Sigmoid colon (tissue), 7 donors: ENCODE results near the gene MPEG1. TPM values are rescaled to one million over a fixed set of nuclear protein-coding genes. Genes with fewer than 3 reads are reported as not detected.

Source experiments
- DNase-seq: peaks from one replicate; pipeline ENCODE4 v3.0.0-alpha.2; 2019
- H3K27ac ChIP-seq, 4 donors: fragments of 200-600 bp; sonication (generic); one replicate each; pipeline ENCODE4 v1.5.1; 2016 to 2019; ENCODE audit warnings: mild to moderate bottlenecking in 1 of 4
- H3K27me3 ChIP-seq, 3 donors: fragments of 200-600 bp; sonication (generic); one replicate each; pipeline ENCODE4 v1.5.1; 2019; ENCODE audit warnings: mild to moderate bottlenecking in 1 of 3
- H3K36me3 ChIP-seq, 4 donors: fragments of 200-600 bp; sonication (generic); one replicate each; pipeline ENCODE4 v1.5.1; 2016 to 2019
- H3K4me1 ChIP-seq, 4 donors: fragments of 200-600 bp; sonication (generic); one replicate each; pipeline ENCODE4 v1.5.1; 2017 to 2019
- H3K4me3 ChIP-seq, 4 donors: fragments of 200-600 bp; sonication (generic); one replicate each; pipeline ENCODE4 v1.5.1; 2017 to 2019; ENCODE audit warnings: mild to moderate bottlenecking in 2 of 4, moderate library complexity in 1 of 4
- H3K9me3 ChIP-seq, 4 donors: fragments of 200-600 bp in 3 of 4; sonication (generic) in 3 of 4; one replicate each; pipeline versions ENCODE4 v1.5.1 to v1.6.1; 2013 to 2019
- EP300 ChIP-seq, 4 donors: sonication (generic); formaldehyde crosslinking; IDR thresholded peaks; one replicate each; pipeline ENCODE4 v1.6.1; 2017; ENCODE audit warnings: antibody characterized with exemption in 4 of 4
- POLR2A ChIP-seq, 2 donors: fragments of 450-650 bp; IDR thresholded peaks; one replicate each; pipeline ENCODE4 v1.6.1; 2016; ENCODE audit warnings: antibody characterized with exemption in 2 of 2, mild to moderate bottlenecking in 2 of 2, moderate library complexity in 2 of 2
- POLR2AphosphoS5 ChIP-seq, 4 donors: sonication (generic); formaldehyde crosslinking; IDR thresholded peaks; one replicate each; pipeline ENCODE4 v1.6.1; 2017; ENCODE audit warnings: antibody characterized with exemption in 4 of 4
- WGBS, 2 donors: extraction: QIAGEN DNeasy Blood & Tissue Kit; methylation state at CpG; one replicate each; pipeline ENCODE4 v1.1.7; 2013; 5-methylcytosine and 5-hydroxymethylcytosine counted together
- intact Hi-C: fragments of 100-400 bp; cut with DNase I; formaldehyde crosslinking; loops from one replicate; pipeline ENCODE4 v1.15.1; 2023
- polyA plus RNA-seq, 3 donors: library from polyadenylated mRNA; stranded (reverse); fragments of 200-250 nt; gene quantifications; one replicate each; pipeline ENCODE4 v1.2.3, GENCODE V29; 2013
- total RNA-seq, 4 donors: library from RNA; depleted of rRNA; stranded (reverse); fragments of >200 nt; gene quantifications; one replicate each; pipeline ENCODE4 v1.1.0, GENCODE V29; 2016
- TF ChIP-seq, protein P1 (sequence below), 4 experiments: fragments of 450-650 bp in 3 of 4; fragments of 200-600 bp in 1 of 4; IDR thresholded peaks; one replicate each; pipeline ENCODE4 v1.5.1; 2016 to 2019; ENCODE audit warnings: antibody characterized with exemption in 4 of 4, mild to moderate bottlenecking in 3 of 4, moderate library complexity in 2 of 4
- donor health status: healthy with polysubstance abuse.
- donor health status: Bipolar disorder and iron deficiency.
- donor health status: healthy.

Gene MPEG1
- total and polyA plus RNA-seq, 7 donors, result 8.0 to 63.8 (median 15.6) TPM

DNA sequence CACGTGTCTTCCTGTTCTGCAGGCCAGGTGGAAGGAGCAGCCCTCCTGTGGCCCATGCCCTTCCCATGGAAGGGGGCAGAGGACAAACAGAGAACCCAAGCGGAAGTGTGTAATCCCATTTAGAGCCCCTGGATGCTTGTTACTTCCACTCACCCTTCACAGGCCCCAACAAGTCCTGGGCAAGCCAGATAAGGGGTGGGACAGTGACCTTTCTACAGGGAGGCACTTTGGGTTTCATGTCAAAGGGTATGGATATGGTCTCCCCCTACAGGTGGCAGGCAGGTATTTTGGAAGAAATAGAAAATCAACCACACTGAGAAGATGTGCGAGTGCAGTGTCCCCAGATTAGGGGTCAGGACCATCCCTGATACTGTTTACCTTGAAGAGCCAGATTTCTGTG, 11.4 kb downstream of the MPEG1 start:
- 51 to 86% methylated on average over 3 of the region's 3 CpGs for WGBS, 2 donors
- intact Hi-C loops, result loop anchor here (10.0 kb wide), 1 partner anchor 83 kb away; no protein-coding TSS in a partner anchor
- TF ChIP-seq, protein P1, sequence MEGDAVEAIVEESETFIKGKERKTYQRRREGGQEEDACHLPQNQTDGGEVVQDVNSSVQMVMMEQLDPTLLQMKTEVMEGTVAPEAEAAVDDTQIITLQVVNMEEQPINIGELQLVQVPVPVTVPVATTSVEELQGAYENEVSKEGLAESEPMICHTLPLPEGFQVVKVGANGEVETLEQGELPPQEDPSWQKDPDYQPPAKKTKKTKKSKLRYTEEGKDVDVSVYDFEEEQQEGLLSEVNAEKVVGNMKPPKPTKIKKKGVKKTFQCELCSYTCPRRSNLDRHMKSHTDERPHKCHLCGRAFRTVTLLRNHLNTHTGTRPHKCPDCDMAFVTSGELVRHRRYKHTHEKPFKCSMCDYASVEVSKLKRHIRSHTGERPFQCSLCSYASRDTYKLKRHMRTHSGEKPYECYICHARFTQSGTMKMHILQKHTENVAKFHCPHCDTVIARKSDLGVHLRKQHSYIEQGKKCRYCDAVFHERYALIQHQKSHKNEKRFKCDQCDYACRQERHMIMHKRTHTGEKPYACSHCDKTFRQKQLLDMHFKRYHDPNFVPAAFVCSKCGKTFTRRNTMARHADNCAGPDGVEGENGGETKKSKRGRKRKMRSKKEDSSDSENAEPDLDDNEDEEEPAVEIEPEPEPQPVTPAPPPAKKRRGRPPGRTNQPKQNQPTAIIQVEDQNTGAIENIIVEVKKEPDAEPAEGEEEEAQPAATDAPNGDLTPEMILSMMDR (IDR thresholded peaks at IDR 0.05), result no peak
- TF ChIP-seq POLR2A (IDR thresholded peaks at IDR 0.05), result no peak
- no peak for TF ChIP-seq EP300 (IDR thresholded peaks at IDR 0.05)
- TF ChIP-seq POLR2AphosphoS5 (IDR thresholded peaks at IDR 0.05), result no peak
- no peak for DNase-seq
- Histone ChIP-seq H3K4me1 (peaks cover 0 to 9% (median 4%) of the 10 kb centered on the region in 4 donors), H3K4me3 (no peak overlapping the region), H3K36me3 (peaks cover 0 to 24% (median 0%) of the 10 kb centered on the region in 4 donors), H3K27me3 (no peaks in the 10 kb centered on the region), H3K9me3 (no peaks in the 10 kb centered on the region), H3K27ac (no peak overlapping the region)

DNA sequence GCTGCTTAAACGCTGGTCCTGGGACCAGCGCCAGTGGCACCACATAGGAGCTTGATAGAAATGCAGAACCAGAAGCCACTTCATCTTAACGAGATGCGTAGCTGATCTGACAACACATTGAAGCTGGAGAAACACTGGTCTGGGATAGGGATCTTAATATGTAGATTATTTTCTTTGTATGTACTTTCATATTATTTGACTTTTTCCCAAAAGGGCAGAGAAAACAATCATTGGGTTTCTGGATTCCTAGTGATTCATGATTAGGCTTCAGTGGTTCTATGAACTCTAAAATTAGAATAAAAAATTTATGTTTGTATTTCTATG, 12.3 kb downstream of the MPEG1 start:
- H3K27me3 ChIP-seq, result no peaks in the 10 kb centered on the region
- intact Hi-C loops, result loop anchor here (10.0 kb wide), 1 partner anchor 84 kb away; no protein-coding TSS in a partner anchor
- H3K4me3 ChIP-seq, result no peak overlapping the region
- no peak for DNase-seq
- TF ChIP-seq, protein P1 (IDR thresholded peaks at IDR 0.05), result no peak
- TF ChIP-seq POLR2A (IDR thresholded peaks at IDR 0.05), result no peak
- TF ChIP-seq POLR2AphosphoS5 (IDR thresholded peaks at IDR 0.05), result no peak
- no peak for TF ChIP-seq EP300 (IDR thresholded peaks at IDR 0.05)
- peaks cover 0 to 25% (median 0%) of the 10 kb centered on the region in 4 donors for H3K36me3 ChIP-seq
- H3K9me3 ChIP-seq, result no peaks in the 10 kb centered on the region
- WGBS, 2 donors, result 43 to 73% methylated on average over 4 of the region's 4 CpGs
- peaks cover 0 to 9% (median 4%) of the 10 kb centered on the region in 4 donors for H3K4me1 ChIP-seq
- no peak overlapping the region for H3K27ac ChIP-seq

- Histone ChIP-seq H3K4me3 (no peak overlapping the region), H3K27me3 (no peaks in the 10 kb centered on the region), H3K9me3 (no peaks in the 10 kb centered on the region), H3K27ac (no peak overlapping the region), H3K4me1 (peaks cover 0 to 9% (median 4%) of the 10 kb centered on the region in 4 donors), H3K36me3 (peaks cover 0 to 24% (median 0%) of the 10 kb centered on the region in 4 donors)
- intact Hi-C loops, result loop anchor here (10.0 kb wide), 1 partner anchor 85 kb away; no protein-coding TSS in a partner anchor
- no peak for DNase-seq
- TF ChIP-seq, protein P1 (IDR thresholded peaks at IDR 0.05), result no peak
- no peak for TF ChIP-seq EP300 (IDR thresholded peaks at IDR 0.05)
- WGBS, 2 donors, result 71 to 75% methylated on average over 14 of the region's 14 CpGs
These were observed 12.9 kb downstream of the MPEG1 start for GRCh38 chr11:59199546-59200422.

- intact Hi-C loops, result no loop called here
- 93 to 98% methylated on average over 2 of the region's 2 CpGs for WGBS, 2 donors
- Histone ChIP-seq H3K9me3 (no peaks in the 10 kb centered on the region), H3K27ac (no peak overlapping the region), H3K4me3 (no peak overlapping the region), H3K36me3 (peaks cover 0 to 21% (median 0%) of the 10 kb centered on the region in 4 donors), H3K4me1 (peaks cover 0 to 9% (median 4%) of the 10 kb centered on the region in 4 donors), H3K27me3 (no peaks in the 10 kb centered on the region)
- DNase-seq, result no peak
- no peak for TF ChIP-seq POLR2AphosphoS5 (IDR thresholded peaks at IDR 0.05)
- no peak for TF ChIP-seq POLR2A (IDR thresholded peaks at IDR 0.05)
- TF ChIP-seq, protein P1 (IDR thresholded peaks at IDR 0.05), result no peak
- no peak for TF ChIP-seq EP300 (IDR thresholded peaks at IDR 0.05)
These were observed 14.0 kb downstream of the MPEG1 start for GRCh38 chr11:59198726-59199125.
